Ascending aorta (tissue), 2 donors: ENCODE data around the gene CCS. TPM values are rescaled to one million over a fixed set of nuclear protein-coding genes. Genes with fewer than 3 reads are reported as not detected.

ENCODE experiments used
- DNase-seq, 2 donors: peaks; one replicate each; pipeline ENCODE4 v3.0.0-alpha.2; 2019; ENCODE audit warnings: low spot score in 2 of 2
- H3K27ac ChIP-seq, 2 donors: fragments of 200-600 bp; sonication (generic); one replicate each; pipeline ENCODE4 v1.5.1; 2016 to 2017; ENCODE audit warnings: mild to moderate bottlenecking in 1 of 2
- H3K27me3 ChIP-seq: fragments of 200-600 bp; sonication (generic); one replicate; pipeline ENCODE4 v1.5.1; 2017
- H3K36me3 ChIP-seq, 2 donors: fragments of 200-600 bp; sonication (generic); one replicate each; pipeline ENCODE4 v1.5.1; 2016
- H3K4me1 ChIP-seq, 2 donors: fragments of 200-600 bp; sonication (generic); one replicate each; pipeline ENCODE4 v1.5.1; 2016 to 2017; ENCODE audit warnings: mild to moderate bottlenecking in 1 of 2
- H3K4me3 ChIP-seq, 2 donors: fragments of 200-600 bp; sonication (generic); one replicate each; pipeline ENCODE4 v1.5.1; 2016 to 2017; ENCODE audit warnings: mild to moderate bottlenecking in 1 of 2
- H3K9me3 ChIP-seq, 2 donors: fragments of 200-600 bp; sonication (generic); one replicate each; pipeline ENCODE4 v1.5.1; 2016
- intact Hi-C: fragments of 100-400 bp; cut with DNase I; formaldehyde crosslinking; loops from one replicate; pipeline ENCODE4 v1.15.1; 2023
- total RNA-seq: library from RNA; depleted of rRNA; stranded (reverse); fragments of >200 nt; gene quantifications from one replicate; pipeline ENCODE4 v1.1.0, GENCODE V29; 2016
- TF ChIP-seq, protein P1 (sequence below), 3 experiments: fragments of 200-600 bp in 2 of 3; fragments of 450-650 bp in 1 of 3; sonication (generic) in 2 of 3; IDR thresholded peaks; one replicate each; pipeline ENCODE4 v1.5.1; 2016 to 2019; ENCODE audit warnings: antibody characterized with exemption in 3 of 3, mild to moderate bottlenecking in 1 of 3, moderate library complexity in 1 of 3

Gene CCS
- total RNA-seq, 1 donor from 2014 or later, result 50.4 TPM

DNA sequence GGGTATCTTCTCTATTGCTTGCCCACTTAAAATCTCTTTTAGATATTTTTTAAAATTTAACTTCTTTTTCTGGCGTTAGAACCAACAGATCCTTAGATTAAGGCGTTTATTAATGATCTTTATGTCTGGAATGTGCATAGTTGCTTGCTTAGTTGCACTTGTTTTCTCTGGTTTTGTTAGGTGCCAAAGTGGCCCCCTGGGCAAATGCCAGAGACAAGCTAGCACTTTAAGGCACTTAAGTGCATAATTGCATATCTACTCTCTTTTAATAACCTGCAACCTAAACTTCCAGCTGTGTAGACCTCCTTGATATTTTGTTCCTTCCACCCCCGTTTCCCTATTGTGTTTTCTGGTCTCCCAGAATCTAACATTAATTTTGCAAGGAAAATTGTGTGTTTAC, 48.8 kb downstream of the CCS start:
- Histone ChIP-seq H3K9me3 (no peaks in the 10 kb centered on the region), H3K4me1 (peaks cover 47 to 55% of the 10 kb centered on the region in 2 donors), H3K4me3 (peak overlapping the region; percentile 72 to 96), H3K27me3 (no peaks in the 10 kb centered on the region), H3K36me3 (peaks cover 61 to 66% of the 10 kb centered on the region in 2 donors), H3K27ac (no peak overlapping the region)
- intact Hi-C loops, result no loop called here
- TF ChIP-seq, protein P1, sequence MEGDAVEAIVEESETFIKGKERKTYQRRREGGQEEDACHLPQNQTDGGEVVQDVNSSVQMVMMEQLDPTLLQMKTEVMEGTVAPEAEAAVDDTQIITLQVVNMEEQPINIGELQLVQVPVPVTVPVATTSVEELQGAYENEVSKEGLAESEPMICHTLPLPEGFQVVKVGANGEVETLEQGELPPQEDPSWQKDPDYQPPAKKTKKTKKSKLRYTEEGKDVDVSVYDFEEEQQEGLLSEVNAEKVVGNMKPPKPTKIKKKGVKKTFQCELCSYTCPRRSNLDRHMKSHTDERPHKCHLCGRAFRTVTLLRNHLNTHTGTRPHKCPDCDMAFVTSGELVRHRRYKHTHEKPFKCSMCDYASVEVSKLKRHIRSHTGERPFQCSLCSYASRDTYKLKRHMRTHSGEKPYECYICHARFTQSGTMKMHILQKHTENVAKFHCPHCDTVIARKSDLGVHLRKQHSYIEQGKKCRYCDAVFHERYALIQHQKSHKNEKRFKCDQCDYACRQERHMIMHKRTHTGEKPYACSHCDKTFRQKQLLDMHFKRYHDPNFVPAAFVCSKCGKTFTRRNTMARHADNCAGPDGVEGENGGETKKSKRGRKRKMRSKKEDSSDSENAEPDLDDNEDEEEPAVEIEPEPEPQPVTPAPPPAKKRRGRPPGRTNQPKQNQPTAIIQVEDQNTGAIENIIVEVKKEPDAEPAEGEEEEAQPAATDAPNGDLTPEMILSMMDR (IDR thresholded peaks at IDR 0.05), result no peak
- DNase-seq, result no peak

- Histone ChIP-seq H3K9me3 (no peaks in the 10 kb centered on the region), H3K36me3 (peaks cover 69 to 82% of the 10 kb centered on the region in 2 donors), H3K27me3 (no peaks in the 10 kb centered on the region), H3K27ac (no peak overlapping the region), H3K4me1 (peaks cover 47 to 55% of the 10 kb centered on the region in 2 donors), H3K4me3 (peak overlapping the region in 1 of 2 donors; percentile 72)
- TF ChIP-seq, protein P1 (IDR thresholded peaks at IDR 0.05), result no peak
- intact Hi-C loops, result no loop called here
- no peak for DNase-seq
These were observed 50.9 kb downstream of the CCS start for GRCh38 chr11:66643745-66644437.

DNA sequence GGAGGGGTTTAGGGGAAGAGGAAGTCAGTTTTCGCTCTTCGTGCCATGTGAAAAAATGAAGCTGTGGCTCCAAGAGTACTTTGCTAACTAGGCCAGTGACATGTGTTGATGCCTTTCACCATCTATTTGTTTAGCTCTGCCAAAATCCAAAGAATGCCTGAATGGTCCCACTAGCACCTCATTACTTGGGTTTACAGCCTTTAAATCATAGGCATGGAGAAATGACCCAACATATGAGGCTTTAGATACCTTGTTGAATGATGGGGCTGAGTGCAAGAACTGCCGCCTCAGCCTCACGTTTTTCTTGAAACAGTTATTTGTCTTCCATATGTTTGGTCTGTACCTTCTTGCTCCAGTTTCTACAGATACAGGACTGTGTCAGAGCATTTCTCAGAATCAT, 53.8 kb downstream of the CCS start:
- Histone ChIP-seq H3K4me1 (peaks cover 30 to 35% of the 10 kb centered on the region in 2 donors), H3K9me3 (no peaks in the 10 kb centered on the region), H3K4me3 (no peak overlapping the region), H3K36me3 (peaks cover 67 to 88% of the 10 kb centered on the region in 2 donors), H3K27ac (no peak overlapping the region), H3K27me3 (no peaks in the 10 kb centered on the region)
- TF ChIP-seq, protein P1 (IDR thresholded peaks at IDR 0.05), result no peak
- no peak for DNase-seq
- intact Hi-C loops, result no loop called here

DNA sequence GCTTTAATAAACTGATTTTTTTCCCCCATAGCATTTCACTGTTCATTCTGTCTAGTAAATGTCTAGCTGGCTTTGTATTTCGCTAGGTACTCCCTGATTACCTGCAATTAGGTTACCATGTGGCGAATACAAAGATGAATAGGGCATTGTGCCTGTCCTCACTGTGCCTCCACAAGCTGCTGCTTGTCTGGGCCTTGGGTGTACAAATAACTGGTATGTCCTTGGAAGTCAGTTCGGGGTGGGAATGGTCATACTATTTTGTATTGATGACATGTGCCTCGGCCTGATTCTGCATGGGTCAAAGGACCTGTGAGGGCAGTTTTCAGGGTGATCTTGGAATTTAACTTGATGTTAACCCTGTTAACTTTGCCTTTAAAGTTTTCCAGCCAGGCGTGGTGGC, 56.9 kb downstream of the CCS start:
- Histone ChIP-seq H3K4me1 (peaks cover 6 to 8% of the 10 kb centered on the region in 2 donors), H3K4me3 (no peak overlapping the region), H3K36me3 (peaks cover 46 to 83% of the 10 kb centered on the region in 2 donors), H3K27ac (no peak overlapping the region), H3K27me3 (no peaks in the 10 kb centered on the region), H3K9me3 (no peaks in the 10 kb centered on the region)
- intact Hi-C loops, result no loop called here
- TF ChIP-seq, protein P1 (IDR thresholded peaks at IDR 0.05), result no peak
- no peak for DNase-seq

GRCh38 chr11:66651016-66651415, 58.0 kb downstream of the CCS start:
- Histone ChIP-seq H3K27ac (no peak overlapping the region), H3K4me1 (no peaks in the 10 kb centered on the region)

More at GRCh38 chr11:66651016-66651415, 58.0 kb downstream of the CCS start:
- Histone ChIP-seq H3K27me3 (no peaks in the 10 kb centered on the region), H3K9me3 (no peaks in the 10 kb centered on the region), H3K4me3 (no peak overlapping the region), H3K36me3 (peaks cover 35 to 72% of the 10 kb centered on the region in 2 donors)
- intact Hi-C loops, result no loop called here
- no peak for DNase-seq
- TF ChIP-seq, protein P1 (IDR thresholded peaks at IDR 0.05), result no peak
